HG03439 (cell line): Measurements from ENCODE around the gene CEP63.

ENCODE experiments used
- ATAC-seq: cut with Tn5 transposase; IDR thresholded peaks from one replicate; pipeline ENCODE4 v1.9.1; 2021; ENCODE audit warnings: mild to moderate bottlenecking, moderate library complexity; ENCODE audit not compliant: unreplicated experiment

CEP63 gene

GRCh38 chr3:134485718-134486576, at the start of gene CEP63, which contains the start of gene ANAPC13:
Gene CEP63 (plus strand): TSS chr3:134486057. CDS start chr3:134495321, 9,264 bp downstream.
Gene ANAPC13 (minus strand): TSS chr3:134485985. CDS start chr3:134482904, 3,081 bp downstream.
- peak; percentile 84 for ATAC-seq

GRCh38 chr3:134437211-134437752, 48.6 kb upstream of the CEP63 start:
- ATAC-seq = no peak

GRCh38 chr3:134441321-134441720, 44.5 kb upstream of the CEP63 start:
- ATAC-seq = no peak

- ATAC-seq = no peak
Observed at GRCh38 chr3:134441821-134442220, 44.0 kb upstream of the CEP63 start.

GRCh38 chr3:134445095-134445494, 40.8 kb upstream of the CEP63 start:
- no peak for ATAC-seq

- no peak for ATAC-seq
Observed at GRCh38 chr3:134445636-134446035, 40.2 kb upstream of the CEP63 start.

- ATAC-seq = no peak
Observed at GRCh38 chr3:134446800-134447199, 39.1 kb upstream of the CEP63 start.

- ATAC-seq = no peak
Observed at GRCh38 chr3:134447351-134447750, 38.5 kb upstream of the CEP63 start.

- ATAC-seq = no peak
Observed at GRCh38 chr3:134448664-134449063, 37.2 kb upstream of the CEP63 start.

- ATAC-seq = no peak
Observed at GRCh38 chr3:134449277-134449676, 36.6 kb upstream of the CEP63 start.

- no peak for ATAC-seq
Observed at GRCh38 chr3:134449951-134450350, 35.9 kb upstream of the CEP63 start.

- ATAC-seq = no peak
Observed at GRCh38 chr3:134453631-134454030, 32.2 kb upstream of the CEP63 start.

GRCh38 chr3:134457376-134458074, 28.3 kb upstream of the CEP63 start:
- no peak for ATAC-seq

- no peak for ATAC-seq
Observed at GRCh38 chr3:134458406-134458945, 27.4 kb upstream of the CEP63 start.

- no peak for ATAC-seq
Observed at GRCh38 chr3:134459562-134459961, 26.3 kb upstream of the CEP63 start.

GRCh38 chr3:134460965-134461364, 24.9 kb upstream of the CEP63 start:
- ATAC-seq = no peak

GRCh38 chr3:134462331-134462941, 23.4 kb upstream of the CEP63 start:
- no peak for ATAC-seq

- ATAC-seq = no peak
Observed at GRCh38 chr3:134463676-134464063, 22.2 kb upstream of the CEP63 start.

GRCh38 chr3:134464064-134464688, 21.7 kb upstream of the CEP63 start:
- no peak for ATAC-seq

- no peak for ATAC-seq
Observed at GRCh38 chr3:134464689-134465365, 21.0 kb upstream of the CEP63 start.
